HepG2 (cell line): ENCODE measurements around the gene MC5R. TPM values are rescaled to one million over a fixed set of nuclear protein-coding genes. Genes with fewer than 3 reads are reported as not detected.
"Not testable (repeated sequence)": the region's sequence is repeated elsewhere in the genome, so short reads cannot be mapped to it uniquely, and the experiment has no call there.

Experiments used
- ATAC-seq: fragments of 200-7000 bp; cut with Tn5 transposase; 3 replicates; pipeline ENCODE4 v1.9.1; 2020; ENCODE audit warnings: mild to moderate bottlenecking, moderate library complexity
- BruUV-seq: library from RNA; stranded (reverse); fragments of 400-500 nt; replicated peaks from 2 replicates; lab custom pipeline; 2021; lab: Mats Ljungman, UMichigan
- CTCF ChIA-PET: fragments of 300-600 bp; formaldehyde crosslinking; extraction: SDS; loops from one replicate; lab custom pipeline; 2021; ENCODE audit warnings: low total read pairs, inconsistent platforms, low intra/inter-chr PET ratio; lab: Yijun Ruan, JAX
- POLR2A ChIA-PET: fragments of 350-600 bp; sonication (Branson Sonifier 250); formaldehyde crosslinking; loops from one replicate; lab custom pipeline; 2020; ENCODE audit warnings: antibody characterized with exemption, inconsistent platforms; lab: Yijun Ruan, JAX
- DNase-seq: peaks from one replicate; pipeline ENCODE4 v3.0.0-alpha.2; 2015; ENCODE audit warnings: low spot score
- FAIRE-seq: peaks from 3 replicates; lab custom pipeline; 2011; peaks lifted over from hg19 to GRCh38; lab: Jason Lieb, UNC
- H2AFZ ChIP-seq: one replicate; pipeline ENCODE4 v1.6.1; 2011; ENCODE audit warnings: low read length, inconsistent platforms
- H3K27ac ChIP-seq: fragments of 300-600 bp; 3 replicates; pipeline ENCODE4 v1.8.0; 2011; ENCODE audit warnings: mixed run types, mild to moderate bottlenecking, mixed read lengths, low read length, inconsistent platforms; ENCODE audit not compliant: insufficient read depth; ENCODE audit errors: extremely low read length
- H3K27me3 ChIP-seq, 2 experiments: fragments of 200-600 bp in 1 of 2; 2 replicates in 1 of 2; 3 replicates in 1 of 2; pipeline versions ENCODE4 v1.6.0 to v1.8.0; 2011; ENCODE audit warnings: low read length in 2 of 2, mild to moderate bottlenecking in 2 of 2, moderate library complexity in 2 of 2, inconsistent platforms in 1 of 2; ENCODE audit not compliant: insufficient read depth in 2 of 2, control insufficient read depth in 1 of 2
- H3K36me3 ChIP-seq, 2 experiments: fragments of 200-600 bp in 1 of 2; replicated peaks in 1 of 2; 2 replicates in 1 of 2; 3 replicates in 1 of 2; pipeline versions ENCODE4 v1.5.1 to v1.8.0; 2011; ENCODE audit warnings: low read length in 2 of 2, inconsistent platforms in 1 of 2; ENCODE audit not compliant: insufficient read depth in 2 of 2, control insufficient read depth in 1 of 2
- H3K4me1 ChIP-seq: 2 replicates; pipeline ENCODE4 v1.5.1; 2012; ENCODE audit warnings: low read length, inconsistent platforms; ENCODE audit not compliant: insufficient read depth
- H3K4me2 ChIP-seq: 2 replicates; pipeline ENCODE4 v1.6.0; 2011; ENCODE audit warnings: low read depth, low read length, inconsistent platforms
- H3K4me3 ChIP-seq, 3 experiments: fragments of 200-600 bp in 1 of 3; sonication (generic), shearing (Covaris generic) in 1 of 3; replicated peaks in 1 of 3; 2 replicates each; pipeline ENCODE4 v1.5.1; 2011 to 2016; ENCODE audit warnings: low read length in 3 of 3, inconsistent platforms in 2 of 3, low read depth in 2 of 3, mild to moderate bottlenecking in 2 of 3, control low read depth in 1 of 3, mixed read lengths in 1 of 3; ENCODE audit not compliant: insufficient read depth in 1 of 3
- H3K79me2 ChIP-seq: one replicate; pipeline ENCODE4 v1.6.1; 2011; ENCODE audit warnings: low read length, inconsistent platforms; ENCODE audit not compliant: insufficient read depth
- H3K9ac ChIP-seq: 2 replicates; pipeline ENCODE4 v1.6.0; 2011; ENCODE audit warnings: mild to moderate bottlenecking, low read depth, low read length, inconsistent platforms; ENCODE audit not compliant: insufficient read depth
- H3K9me3 ChIP-seq: 2 replicates; pipeline ENCODE4 v1.5.1; 2012; ENCODE audit warnings: mild to moderate bottlenecking, low read length
- H4K20me1 ChIP-seq: 2 replicates; pipeline ENCODE4 v1.6.0; 2011; ENCODE audit warnings: inconsistent platforms, mild to moderate bottlenecking, low read length, moderate library complexity; ENCODE audit not compliant: insufficient read depth
- ETV5 ChIP-seq: IDR thresholded peaks from 2 replicates; pipeline ENCODE4 v1.6.1; 2018; ENCODE audit warnings: missing biosample characterization, missing genetic modification reagents, inconsistent platforms, borderline replicate concordance
- FOSL2 ChIP-seq: sonication (generic); formaldehyde crosslinking; IDR thresholded peaks from 2 replicates; pipeline ENCODE4 v1.4.0; 2020; ENCODE audit warnings: missing genetic modification reagents
- FOXA1 ChIP-seq, 2 experiments: fragments of 450-650 bp in 1 of 2; sonication (generic) in 1 of 2; formaldehyde crosslinking in 1 of 2; IDR thresholded peaks; 2 replicates each; pipeline versions ENCODE4 v1.4.0 to v1.6.1; 2016 to 2020; ENCODE audit warnings: missing genetic modification reagents in 1 of 2
- FOXA3 ChIP-seq: IDR thresholded peaks from 2 replicates; pipeline ENCODE4 v1.6.1; 2016; ENCODE audit warnings: missing genetic modification reagents, missing compliant biosample characterization
- HDAC2 ChIP-seq: sonication (generic); formaldehyde crosslinking; IDR thresholded peaks from 2 replicates; pipeline ENCODE4 v1.4.0; 2020; ENCODE audit warnings: missing genetic modification reagents
- NR2F6 ChIP-seq, 2 experiments: IDR thresholded peaks; 2 replicates each; pipeline ENCODE4 v1.6.1; 2016; ENCODE audit warnings: antibody characterized with exemption in 1 of 2, mild to moderate bottlenecking in 1 of 2
- PHF21A ChIP-seq: sonication (generic); formaldehyde crosslinking; IDR thresholded peaks from 2 replicates; pipeline ENCODE4 v1.5.0; 2020; ENCODE audit warnings: mild to moderate bottlenecking, missing genetic modification reagents
- RXRB ChIP-seq: IDR thresholded peaks from 2 replicates; pipeline ENCODE4 v1.6.1; 2016; ENCODE audit warnings: borderline replicate concordance, missing genetic modification reagents, missing compliant biosample characterization
- SOX13 ChIP-seq, 3 experiments: fragments of 450-650 bp in 1 of 3; sonication (generic) in 1 of 3; formaldehyde crosslinking in 1 of 3; IDR thresholded peaks in 2 of 3; conservative IDR thresholded peaks in 1 of 3; 2 replicates each; pipeline versions ENCODE4 v1.5.0 to v1.6.1; 2016 to 2020; ENCODE audit warnings: antibody characterized with exemption in 1 of 3, mild to moderate bottlenecking in 1 of 3, missing compliant biosample characterization in 1 of 3, missing genetic modification reagents in 1 of 3, moderate library complexity in 1 of 3
- SP5 ChIP-seq: IDR thresholded peaks from 2 replicates; pipeline ENCODE4 v1.6.1; 2016; ENCODE audit warnings: low read depth, borderline replicate concordance
- ZMYM4 ChIP-seq: sonication (generic); formaldehyde crosslinking; IDR thresholded peaks from 2 replicates; pipeline ENCODE4 v1.8.1; 2023; ENCODE audit warnings: mild to moderate bottlenecking, missing genetic modification reagents
- ZNF331 ChIP-seq: sonication (generic); formaldehyde crosslinking; IDR thresholded peaks from 2 replicates; pipeline ENCODE4 v1.4.0; 2020; ENCODE audit warnings: missing genetic modification reagents
- WGBS: methylation state at CpG from one replicate; pipeline ENCODE4 v1.1.6; 2017; ENCODE audit warnings: low lambda C conversion rate; 5-methylcytosine and 5-hydroxymethylcytosine counted together
- in situ Hi-C: cut with HindIII; loops from 2 replicates; pipeline ENCODE4 v1.10.0; 2017; ENCODE audit warnings: low pct_unique_long_range_greater_than_20kb; ENCODE audit not compliant: extremely low pct_ligation_motif_present
- intact Hi-C: fragments of 100-400 bp; cut with micrococcal nuclease; formaldehyde crosslinking; loops from one replicate; pipeline ENCODE4 v1.10.0; 2022; ENCODE audit not compliant: unreplicated experiment
- polyA plus RNA-seq, 8 experiments: library from polyadenylated mRNA; depleted of rRNA in 3 of 8; stranded (reverse) in 7 of 8; unstranded in 1 of 8; fragments of >200 nt; fragmentation: Illumina TruSeq in 4 of 8; extraction: Trizol in 4 of 8; gene quantifications; 2 replicates each; pipeline versions ENCODE4 v1.2.1 to v1.2.3, GENCODE V29; 2011 to 2016; ENCODE audit warnings: low read depth in 4 of 8, missing spikeins in 1 of 8, mixed read lengths in 1 of 8; ENCODE audit not compliant: insufficient read depth in 1 of 8
- total RNA-seq, 5 experiments: library from RNA; depleted of rRNA; stranded (reverse); fragments of >200 nt; fragmentation: Illumina TruSeq; extraction: Trizol; gene quantifications; 2 replicates each; pipeline ENCODE4 v1.2.3, GENCODE V29; 2016; ENCODE audit warnings: low read depth in 1 of 5
- TF ChIP-seq, protein P1 (sequence below): sonication (generic); formaldehyde crosslinking; conservative IDR thresholded peaks from 2 replicates; pipeline ENCODE4 v1.4.0; 2020; ENCODE audit warnings: mild to moderate bottlenecking, missing genetic modification reagents, moderate library complexity
- TF ChIP-seq, protein P2 (sequence below): sonication (generic); formaldehyde crosslinking; IDR thresholded peaks from 2 replicates; pipeline ENCODE4 v1.4.0; 2020; ENCODE audit warnings: low read depth, missing genetic modification reagents

MC5R gene
- total and polyA plus RNA-seq, 2 of the 13 experiments (the other 11 are each of a cell fraction or from before 2014, with no cell fraction given) = not detected

- H3K79me2 ChIP-seq; BruUV-seq; H3K27ac ChIP-seq; H4K20me1 ChIP-seq; H3K4me3 ChIP-seq; intact Hi-C loops; H3K9ac ChIP-seq; in situ Hi-C loops; H2AFZ ChIP-seq; H3K9me3 ChIP-seq; CTCF ChIA-PET; H3K36me3 ChIP-seq; TF ChIP-seq SOX13, FOXA1 (IDR thresholded peaks at IDR 0.05): not testable (repeated sequence)
- peaks cover 13% of the 10 kb centered on the region for H3K4me1 ChIP-seq
- peaks cover 0 to 20% of the 10 kb centered on the region in 2 experiments; a peak in 2 of 5 replicates for H3K27me3 ChIP-seq
- POLR2A ChIA-PET = interaction anchor here (0.5 kb wide), 1 partner anchor 15 kb away, joined by 3 read pairs; no protein-coding TSS in a partner anchor
- peak overlapping the region; percentile 41; the same call in 1 of the 2 replicates for H3K4me2 ChIP-seq
- peak; percentile 70 for DNase-seq
- FAIRE-seq = peak; percentile 73
- ATAC-seq = peak; percentile 94
- no CpG with 5 or more reads among the region's 7 CpGs for WGBS
- 0 out of 2 replicates have a peak, but pooled peaks have one; percentile 24 for TF ChIP-seq ZNF331 (CRISPR knock-in tag)
- 0 out of 2 replicates have a peak, but pooled peaks have one; percentile 22 for TF ChIP-seq ZMYM4 (CRISPR knock-in tag)
- peak; percentile 86 for TF ChIP-seq SP5 (CRISPR knock-in tag)
- peak; percentile 14; the same call in 1 of the 2 replicates for TF ChIP-seq RXRB (CRISPR knock-in tag)
- TF ChIP-seq NR2F6 (IDR thresholded peaks at IDR 0.05) = 0 out of 2 replicates have a peak, but pooled peaks have one; percentile 15
- TF ChIP-seq NR2F6 (CRISPR knock-in tag; IDR thresholded peaks at IDR 0.05) = 0 out of 2 replicates have a peak, but pooled peaks have one; percentile 32
- peak in 1 of 2 experiments; percentile 29; a peak in 1 of 4 replicates for TF ChIP-seq SOX13 (CRISPR knock-in tag; conservative IDR thresholded peaks at IDR 0.05 in 1 of 2, IDR thresholded peaks at IDR 0.05 in 1 of 2)
- peak; percentile 48 for TF ChIP-seq FOSL2 (CRISPR knock-in tag)
- TF ChIP-seq, protein P1, sequence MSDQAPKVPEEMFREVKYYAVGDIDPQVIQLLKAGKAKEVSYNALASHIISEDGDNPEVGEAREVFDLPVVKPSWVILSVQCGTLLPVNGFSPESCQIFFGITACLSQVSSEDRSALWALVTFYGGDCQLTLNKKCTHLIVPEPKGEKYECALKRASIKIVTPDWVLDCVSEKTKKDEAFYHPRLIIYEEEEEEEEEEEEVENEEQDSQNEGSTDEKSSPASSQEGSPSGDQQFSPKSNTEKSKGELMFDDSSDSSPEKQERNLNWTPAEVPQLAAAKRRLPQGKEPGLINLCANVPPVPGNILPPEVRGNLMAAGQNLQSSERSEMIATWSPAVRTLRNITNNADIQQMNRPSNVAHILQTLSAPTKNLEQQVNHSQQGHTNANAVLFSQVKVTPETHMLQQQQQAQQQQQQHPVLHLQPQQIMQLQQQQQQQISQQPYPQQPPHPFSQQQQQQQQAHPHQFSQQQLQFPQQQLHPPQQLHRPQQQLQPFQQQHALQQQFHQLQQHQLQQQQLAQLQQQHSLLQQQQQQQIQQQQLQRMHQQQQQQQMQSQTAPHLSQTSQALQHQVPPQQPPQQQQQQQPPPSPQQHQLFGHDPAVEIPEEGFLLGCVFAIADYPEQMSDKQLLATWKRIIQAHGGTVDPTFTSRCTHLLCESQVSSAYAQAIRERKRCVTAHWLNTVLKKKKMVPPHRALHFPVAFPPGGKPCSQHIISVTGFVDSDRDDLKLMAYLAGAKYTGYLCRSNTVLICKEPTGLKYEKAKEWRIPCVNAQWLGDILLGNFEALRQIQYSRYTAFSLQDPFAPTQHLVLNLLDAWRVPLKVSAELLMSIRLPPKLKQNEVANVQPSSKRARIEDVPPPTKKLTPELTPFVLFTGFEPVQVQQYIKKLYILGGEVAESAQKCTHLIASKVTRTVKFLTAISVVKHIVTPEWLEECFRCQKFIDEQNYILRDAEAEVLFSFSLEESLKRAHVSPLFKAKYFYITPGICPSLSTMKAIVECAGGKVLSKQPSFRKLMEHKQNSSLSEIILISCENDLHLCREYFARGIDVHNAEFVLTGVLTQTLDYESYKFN = peak; percentile 29; the same call in 1 of the 2 replicates
- TF ChIP-seq ETV5 (CRISPR knock-in tag) = peak; percentile 72; the same call in 1 of the 2 replicates
- peak; percentile 49; the same call in 1 of the 2 replicates for TF ChIP-seq HDAC2 (CRISPR knock-in tag)
- TF ChIP-seq FOXA1 (CRISPR knock-in tag; IDR thresholded peaks at IDR 0.05) = peak; percentile 83
- TF ChIP-seq FOXA3 (CRISPR knock-in tag) = peak; percentile 74
- TF ChIP-seq, protein P2, sequence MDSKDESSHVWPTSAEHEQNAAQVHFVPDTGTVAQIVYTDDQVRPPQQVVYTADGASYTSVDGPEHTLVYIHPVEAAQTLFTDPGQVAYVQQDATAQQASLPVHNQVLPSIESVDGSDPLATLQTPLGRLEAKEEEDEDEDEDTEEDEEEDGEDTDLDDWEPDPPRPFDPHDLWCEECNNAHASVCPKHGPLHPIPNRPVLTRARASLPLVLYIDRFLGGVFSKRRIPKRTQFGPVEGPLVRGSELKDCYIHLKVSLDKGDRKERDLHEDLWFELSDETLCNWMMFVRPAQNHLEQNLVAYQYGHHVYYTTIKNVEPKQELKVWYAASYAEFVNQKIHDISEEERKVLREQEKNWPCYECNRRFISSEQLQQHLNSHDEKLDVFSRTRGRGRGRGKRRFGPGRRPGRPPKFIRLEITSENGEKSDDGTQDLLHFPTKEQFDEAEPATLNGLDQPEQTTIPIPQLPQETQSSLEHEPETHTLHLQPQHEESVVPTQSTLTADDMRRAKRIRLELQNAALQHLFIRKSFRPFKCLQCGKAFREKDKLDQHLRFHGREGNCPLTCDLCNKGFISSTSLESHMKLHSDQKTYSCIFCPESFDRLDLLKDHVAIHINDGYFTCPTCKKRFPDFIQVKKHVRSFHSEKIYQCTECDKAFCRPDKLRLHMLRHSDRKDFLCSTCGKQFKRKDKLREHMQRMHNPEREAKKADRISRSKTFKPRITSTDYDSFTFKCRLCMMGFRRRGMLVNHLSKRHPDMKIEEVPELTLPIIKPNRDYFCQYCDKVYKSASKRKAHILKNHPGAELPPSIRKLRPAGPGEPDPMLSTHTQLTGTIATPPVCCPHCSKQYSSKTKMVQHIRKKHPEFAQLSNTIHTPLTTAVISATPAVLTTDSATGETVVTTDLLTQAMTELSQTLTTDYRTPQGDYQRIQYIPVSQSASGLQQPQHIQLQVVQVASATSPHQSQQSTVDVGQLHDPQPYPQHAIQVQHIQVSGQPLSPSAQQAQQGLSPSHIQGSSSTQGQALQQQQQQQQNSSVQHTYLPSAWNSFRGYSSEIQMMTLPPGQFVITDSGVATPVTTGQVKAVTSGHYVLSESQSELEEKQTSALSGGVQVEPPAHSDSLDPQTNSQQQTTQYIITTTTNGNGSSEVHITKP = peak; percentile 92
- TF ChIP-seq PHF21A = peak; percentile 37; the same call in 1 of the 2 replicates
These were observed 38.9 kb downstream of the MC5R start for GRCh38 chr18:13862898-13863297.
